GM19395 (cell line): ENCODE data around the gene AIG1.
"Not testable (repeated sequence)": the region's sequence is repeated elsewhere in the genome, so short reads cannot be mapped to it uniquely, and the experiment has no call there.

ENCODE experiments used
- ATAC-seq: cut with Tn5 transposase; IDR thresholded peaks from one replicate; pipeline ENCODE4 v1.9.1; 2021; ENCODE audit warnings: mild to moderate bottlenecking, moderate library complexity; ENCODE audit not compliant: unreplicated experiment

AIG1 gene

GRCh38 chr6:143055891-143056290, 4.8 kb upstream of the AIG1 start:
- ATAC-seq: no peak

GRCh38 chr6:143058987-143059386, 1.7 kb upstream of the AIG1 start:
- ATAC-seq: no peak

GRCh38 chr6:143059663-143060353, 881 bp upstream of the AIG1 start:
- ATAC-seq: no peak

- ATAC-seq: peak; percentile 75
These were observed 309 bp upstream of the AIG1 start for GRCh38 chr6:143060354-143060805.

- no peak for ATAC-seq
These were observed 1.1 kb downstream of the AIG1 start for GRCh38 chr6:143061597-143062385.

GRCh38 chr6:143062551-143062950, 1.9 kb downstream of the AIG1 start:
- ATAC-seq: no peak

GRCh38 chr6:143063631-143064030, 2.9 kb downstream of the AIG1 start:
- ATAC-seq: no peak

GRCh38 chr6:143064271-143064670, 3.6 kb downstream of the AIG1 start:
- ATAC-seq: no peak

GRCh38 chr6:143064951-143065683, 4.4 kb downstream of the AIG1 start:
- no peak for ATAC-seq

GRCh38 chr6:143068001-143068400, 7.3 kb downstream of the AIG1 start:
- ATAC-seq: no peak

- ATAC-seq: no peak
These were observed 13.4 kb downstream of the AIG1 start for GRCh38 chr6:143074101-143074500.

GRCh38 chr6:143074670-143075318, 14.1 kb downstream of the AIG1 start:
- ATAC-seq: no peak

GRCh38 chr6:143078468-143079324, 18.0 kb downstream of the AIG1 start:
- ATAC-seq: no peak

GRCh38 chr6:143079325-143079640, 18.6 kb downstream of the AIG1 start:
- ATAC-seq: no peak

- not testable (repeated sequence) for ATAC-seq
These were observed 21.6 kb downstream of the AIG1 start for GRCh38 chr6:143082274-143082673.

- not testable (repeated sequence) for ATAC-seq
These were observed 23.3 kb downstream of the AIG1 start for GRCh38 chr6:143084019-143084418.

- not testable (repeated sequence) for ATAC-seq
These were observed 26.6 kb downstream of the AIG1 start for GRCh38 chr6:143087335-143087734.

GRCh38 chr6:143087856-143088255, 27.2 kb downstream of the AIG1 start:
- ATAC-seq: no peak

GRCh38 chr6:143090314-143091044, 29.8 kb downstream of the AIG1 start:
- no peak for ATAC-seq

- ATAC-seq: no peak
These were observed 32.1 kb downstream of the AIG1 start for GRCh38 chr6:143092768-143093167.
